Hindlimb muscle (tissue), 1 donor: Measurements from ENCODE around the gene UBE3B. TPM values are rescaled to one million over a fixed set of nuclear protein-coding genes. Genes with fewer than 3 reads are reported as not detected.

Experiments
- DNase-seq: peaks from one replicate; pipeline ENCODE4 v3.0.0-alpha.2; 2013
- polyA plus RNA-seq: library from polyadenylated mRNA; unstranded; fragments of 120-200 nt; gene quantifications from one replicate; pipeline ENCODE4 v1.2.1, GENCODE V29; 2013; ENCODE audit not compliant: insufficient read length

UBE3B gene
- polyA plus RNA-seq, 1 donor, result 25.9 TPM

DNA sequence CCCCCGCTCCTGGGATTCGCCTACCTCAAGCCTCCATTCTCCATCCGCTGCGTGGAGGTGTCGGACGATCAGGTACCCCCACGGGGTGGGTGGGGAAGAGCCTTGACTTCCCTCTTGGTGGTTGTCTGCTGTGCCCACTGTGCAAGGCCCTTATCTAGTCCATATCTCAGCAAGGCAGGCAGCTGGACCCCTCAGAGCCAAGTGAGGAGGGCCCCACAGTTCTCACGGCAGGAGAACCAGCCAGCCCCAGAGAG, 56.0 kb downstream of the UBE3B start:
- DNase-seq, result no peak

- no peak for DNase-seq
Measured at GRCh38 chr12:109534456-109534855, 57.0 kb downstream of the UBE3B start.

GRCh38 chr12:109535231-109535862, 57.9 kb downstream of the UBE3B start:
- DNase-seq, result no peak

- DNase-seq, result no peak
Measured at GRCh38 chr12:109535863-109536250, 58.4 kb downstream of the UBE3B start.

GRCh38 chr12:109537136-109537535, 59.7 kb downstream of the UBE3B start:
- DNase-seq, result no peak

- DNase-seq, result no peak
Measured at GRCh38 chr12:109538191-109538863, 60.9 kb downstream of the UBE3B start.

DNA sequence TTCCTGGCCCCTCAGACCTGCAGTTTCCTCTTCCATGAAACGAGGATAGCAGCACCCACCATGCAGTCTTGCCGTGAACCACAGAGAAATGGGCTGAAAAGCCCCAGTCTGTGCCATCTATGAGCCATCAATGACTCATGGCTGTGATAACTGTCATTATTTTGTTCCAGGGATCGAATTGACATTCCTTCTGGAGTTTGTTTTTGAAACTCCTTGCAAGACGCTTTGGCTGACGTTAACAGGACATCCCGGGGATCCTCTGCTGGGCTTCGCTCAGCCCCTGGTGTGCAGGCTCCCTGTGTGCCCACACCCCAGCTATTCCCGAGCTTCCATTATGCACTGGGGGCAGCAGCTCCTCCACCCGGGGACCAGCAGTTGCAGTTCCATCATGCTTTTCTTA, 62.1 kb downstream of the UBE3B start:
- DNase-seq, result no peak

DNA sequence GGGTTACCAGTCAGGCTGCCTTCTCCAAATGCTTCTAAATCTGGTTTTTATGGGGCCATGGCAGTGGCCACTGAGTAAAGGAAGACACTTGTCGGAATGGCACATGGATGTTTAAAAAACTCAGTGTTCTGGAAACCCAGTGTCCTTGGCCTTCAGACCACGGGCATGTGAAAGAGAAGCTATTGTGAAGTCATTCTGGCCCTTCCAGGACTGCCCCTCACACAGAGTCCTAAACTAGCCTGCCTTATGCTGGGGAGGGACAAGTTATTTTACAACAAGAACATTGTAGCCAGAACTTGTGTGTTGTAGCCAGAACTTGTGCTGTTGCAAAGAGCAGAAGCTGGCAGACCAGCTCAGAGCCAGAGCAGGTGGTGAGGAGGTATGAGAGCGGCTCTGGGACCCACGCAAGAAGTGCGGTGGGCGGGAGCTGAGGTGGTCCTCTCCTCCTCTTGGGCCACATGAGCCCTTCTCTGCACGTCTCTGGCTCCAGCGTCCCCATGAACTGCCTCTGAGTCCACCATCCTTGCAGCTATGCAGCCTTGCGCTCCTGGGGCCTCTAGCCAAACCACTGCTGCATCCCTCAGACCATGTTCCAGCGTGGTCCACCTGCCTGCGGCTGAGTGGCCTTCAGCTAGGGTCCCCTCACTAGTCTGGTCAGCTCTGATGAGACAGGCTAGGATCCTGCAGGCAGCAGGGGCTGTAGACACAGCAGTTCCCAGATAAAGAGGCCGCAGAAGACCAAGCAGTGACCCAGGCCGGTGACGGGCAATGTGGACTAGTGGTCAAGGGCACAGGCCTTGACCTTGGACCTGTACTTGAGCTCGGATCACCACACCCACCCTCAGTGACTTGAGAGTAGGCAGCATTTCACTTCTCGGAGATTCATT, 63.3 kb downstream of the UBE3B start:
- no peak for DNase-seq

DNA sequence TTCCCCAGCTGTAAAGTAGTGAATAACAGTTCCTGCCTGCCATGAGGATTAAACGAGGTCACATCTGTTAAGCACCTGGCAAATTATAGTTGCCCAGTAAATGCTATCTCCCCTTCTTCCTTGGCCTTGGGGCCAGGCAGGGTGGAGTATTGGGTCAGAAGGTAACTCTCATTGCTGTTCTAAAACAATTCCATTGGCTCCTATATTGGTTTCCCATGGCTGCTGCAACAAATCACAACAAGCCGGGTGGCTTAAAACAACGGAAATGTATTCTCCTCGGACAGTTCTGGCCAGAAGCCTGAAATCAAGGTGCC, 63.9 kb downstream of the UBE3B start:
- no peak for DNase-seq

DNA sequence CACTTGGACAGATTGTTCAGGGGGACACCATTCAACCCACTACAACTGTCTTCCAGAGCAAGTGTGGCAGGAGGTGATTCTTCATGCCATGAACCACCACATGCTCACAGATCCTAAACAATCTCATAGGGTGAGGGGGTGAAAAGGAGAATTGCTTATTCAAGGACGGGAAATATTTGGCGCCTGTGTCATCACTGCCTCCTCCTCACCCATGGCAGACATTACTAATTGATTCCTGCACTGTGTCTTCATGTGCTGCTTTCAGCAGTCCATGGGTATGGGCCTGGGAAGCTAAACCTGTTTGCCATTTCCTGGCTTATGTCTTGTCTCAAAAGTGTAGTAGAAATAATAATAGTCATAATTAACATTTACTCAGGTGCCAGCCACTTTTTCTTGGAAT, 64.6 kb downstream of the UBE3B start:
- no peak for DNase-seq

- DNase-seq, result no peak
Measured at GRCh38 chr12:109542876-109543275, 65.4 kb downstream of the UBE3B start.

- DNase-seq, result no peak
Measured at GRCh38 chr12:109544955-109545531, 67.6 kb downstream of the UBE3B start.

DNA sequence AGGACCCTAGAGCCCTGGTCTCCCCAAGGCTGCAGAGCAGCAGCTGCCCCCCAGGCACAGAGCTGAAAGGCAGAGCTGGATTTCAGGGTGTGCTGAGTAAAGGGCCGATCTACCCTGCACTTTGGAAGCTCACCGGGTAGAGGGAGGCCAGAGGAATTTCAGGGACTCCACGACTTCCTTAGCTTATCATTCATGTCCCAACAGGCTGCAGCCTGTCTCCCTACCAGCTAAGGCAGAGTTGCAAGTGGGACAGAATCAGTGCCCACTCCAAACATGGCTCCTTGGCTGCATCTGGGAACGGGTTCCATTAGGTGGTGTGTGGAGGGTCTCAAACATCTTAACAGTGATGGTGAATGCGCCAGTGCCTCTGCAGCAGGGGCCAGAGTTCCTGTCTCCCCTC, 68.4 kb downstream of the UBE3B start:
- DNase-seq, result no peak

GRCh38 chr12:109547286-109547685, 69.9 kb downstream of the UBE3B start:
- DNase-seq, result no peak

- DNase-seq, result no peak
Measured at GRCh38 chr12:109548258-109548657, 70.8 kb downstream of the UBE3B start.

GRCh38 chr12:109549613-109550270, 72.3 kb downstream of the UBE3B start:
- no peak for DNase-seq

GRCh38 chr12:109550281-109550680, 72.8 kb downstream of the UBE3B start:
- no peak for DNase-seq

DNA sequence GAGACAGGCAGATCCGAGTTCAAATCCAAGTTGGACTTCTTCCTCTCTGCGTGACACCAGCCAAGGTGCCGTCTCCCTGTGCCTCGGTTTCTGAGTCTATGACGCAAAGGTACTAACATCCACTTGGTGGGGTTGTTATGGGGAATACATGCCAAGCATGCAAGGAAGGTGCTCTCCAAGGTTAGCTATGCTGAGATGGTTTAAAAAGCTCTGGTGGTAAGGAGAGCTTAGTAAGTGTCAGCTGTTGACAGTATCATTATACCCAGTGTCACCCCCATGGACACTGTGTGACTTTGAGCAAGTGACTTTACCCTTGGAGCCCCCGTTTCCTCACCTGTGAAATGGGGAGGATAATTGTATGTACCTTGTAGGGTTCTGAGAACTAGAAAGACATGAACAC, 73.7 kb downstream of the UBE3B start:
- DNase-seq, result no peak

GRCh38 chr12:109552971-109553370, 75.5 kb downstream of the UBE3B start:
- DNase-seq, result no peak

DNA sequence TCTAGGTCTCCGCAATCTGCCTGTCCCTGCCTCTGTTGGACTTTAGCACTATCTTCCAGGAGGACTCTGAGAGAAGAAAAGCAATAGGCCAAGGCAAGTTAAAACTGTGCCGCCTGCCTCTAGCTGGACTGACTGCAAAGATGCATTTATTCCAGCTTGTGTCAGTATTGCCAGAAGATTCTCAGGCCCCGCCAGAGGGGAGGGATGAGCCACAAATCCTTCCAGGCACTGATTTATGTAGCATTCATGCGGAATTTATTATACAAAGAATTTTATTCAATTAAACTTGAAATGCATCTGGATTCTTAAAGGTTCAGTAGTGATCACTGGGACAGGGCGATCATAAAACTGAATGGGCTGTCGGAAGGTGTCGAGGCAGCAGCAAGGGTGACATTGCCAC, 76.0 kb downstream of the UBE3B start:
- DNase-seq, result no peak

DNA sequence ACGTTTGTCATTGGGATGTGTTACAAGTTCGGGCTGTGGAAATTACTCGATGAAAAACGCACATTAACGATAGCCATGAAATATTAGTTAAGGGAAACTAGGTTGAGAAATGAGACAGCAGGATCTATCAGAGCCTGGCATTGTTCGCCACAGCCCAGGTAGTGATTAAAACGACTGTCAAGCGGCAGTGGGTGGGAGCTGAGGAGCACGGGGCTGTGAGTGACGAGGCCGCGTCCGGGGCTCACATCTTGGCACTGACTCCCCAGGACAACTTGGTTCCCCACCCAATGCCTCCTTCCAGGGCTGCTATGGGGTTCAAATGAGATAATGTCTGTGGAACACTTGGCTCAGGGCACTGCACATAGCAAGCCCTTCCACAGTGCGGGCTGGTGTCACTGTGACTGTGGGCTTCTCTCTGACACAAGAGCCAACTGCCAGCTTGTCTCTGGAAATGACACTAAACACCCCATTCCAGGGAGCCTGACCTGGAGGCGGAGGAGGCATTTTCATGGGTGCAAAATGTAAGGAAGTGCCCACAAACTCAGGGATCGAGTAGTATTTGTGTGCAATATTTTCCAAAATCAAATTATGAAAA, 76.6 kb downstream of the UBE3B start:
- no peak for DNase-seq

DNA sequence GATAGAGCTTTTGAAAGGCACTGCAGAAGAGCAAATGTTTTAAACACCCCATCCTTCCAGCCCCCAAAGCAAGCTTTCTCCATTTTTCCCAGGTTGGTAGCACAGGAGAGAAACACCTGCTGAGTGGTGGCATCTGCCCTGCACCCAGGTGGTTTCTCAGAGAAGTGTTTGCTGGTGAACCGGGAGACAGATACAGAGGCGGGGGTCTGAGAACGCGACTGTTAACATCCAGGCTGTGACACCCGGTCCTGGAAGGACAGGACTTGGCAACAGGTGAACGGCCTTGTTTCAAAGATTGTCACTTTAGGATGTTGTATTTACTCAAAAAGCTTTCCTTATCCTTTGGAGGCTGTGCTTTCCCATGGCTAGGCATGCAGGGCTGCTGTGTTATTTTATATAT, 77.3 kb downstream of the UBE3B start:
- no peak for DNase-seq
